ENCODE measurements around the gene CD6. TPM values are rescaled to one million over a fixed set of nuclear protein-coding genes. Genes with fewer than 3 reads are reported as not detected.
A peak's percentile ranks its signal among the peaks of the same experiment; 100 is the strongest.

Gene CD6
- total and polyA plus RNA-seq, 7 donors = under 0.01 to 14.1 (median 0.98) TPM; not detected in 1

DNA sequence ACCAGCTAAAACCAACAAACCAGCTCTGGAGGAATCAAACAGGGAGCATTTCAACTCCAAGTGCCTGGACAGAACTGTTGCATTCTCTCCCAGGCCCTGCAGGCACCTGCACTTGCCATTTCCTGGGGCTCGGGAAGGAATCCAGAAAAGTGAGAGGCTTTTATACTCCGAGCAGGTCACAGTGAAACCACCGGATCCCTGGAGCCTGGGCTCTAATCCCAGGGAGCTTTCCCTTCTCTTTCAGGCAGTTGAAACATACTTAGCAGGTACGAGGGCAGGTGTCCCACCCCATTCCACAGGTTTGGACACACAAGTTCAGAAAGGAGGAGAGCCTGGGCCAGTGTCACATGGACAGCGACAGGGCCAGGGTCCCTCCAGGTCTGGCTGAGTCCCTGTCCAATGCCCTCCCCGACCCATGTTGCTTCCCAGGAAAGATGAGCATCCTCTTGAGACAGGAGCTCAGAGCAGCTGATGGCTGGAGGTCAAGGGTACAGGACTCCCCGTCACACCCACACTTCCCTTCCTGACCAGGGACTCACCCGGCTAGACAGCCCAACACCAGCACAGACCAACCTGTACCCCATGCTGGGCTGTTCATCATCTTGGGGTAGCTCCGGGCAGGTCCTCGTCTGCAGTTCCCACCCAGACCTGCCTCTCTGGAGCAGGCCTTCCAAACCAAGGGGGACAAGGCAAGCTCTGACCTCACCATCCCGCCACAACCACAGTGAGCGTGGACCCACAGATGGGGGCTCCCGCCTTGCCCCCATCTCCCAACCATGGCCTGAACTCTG is 80.9 kb downstream of the CD6 start:
- no peaks in the 10 kb centered on the region for H3K27me3 ChIP-seq
- intact Hi-C loops (cut with DNase I) = no loop called here
- no peaks in the 10 kb centered on the region for H3K36me3 ChIP-seq
- no peaks in the 10 kb centered on the region for H3K9me3 ChIP-seq
- H3K27ac ChIP-seq = no peak overlapping the region
- TF ChIP-seq, protein P1, sequence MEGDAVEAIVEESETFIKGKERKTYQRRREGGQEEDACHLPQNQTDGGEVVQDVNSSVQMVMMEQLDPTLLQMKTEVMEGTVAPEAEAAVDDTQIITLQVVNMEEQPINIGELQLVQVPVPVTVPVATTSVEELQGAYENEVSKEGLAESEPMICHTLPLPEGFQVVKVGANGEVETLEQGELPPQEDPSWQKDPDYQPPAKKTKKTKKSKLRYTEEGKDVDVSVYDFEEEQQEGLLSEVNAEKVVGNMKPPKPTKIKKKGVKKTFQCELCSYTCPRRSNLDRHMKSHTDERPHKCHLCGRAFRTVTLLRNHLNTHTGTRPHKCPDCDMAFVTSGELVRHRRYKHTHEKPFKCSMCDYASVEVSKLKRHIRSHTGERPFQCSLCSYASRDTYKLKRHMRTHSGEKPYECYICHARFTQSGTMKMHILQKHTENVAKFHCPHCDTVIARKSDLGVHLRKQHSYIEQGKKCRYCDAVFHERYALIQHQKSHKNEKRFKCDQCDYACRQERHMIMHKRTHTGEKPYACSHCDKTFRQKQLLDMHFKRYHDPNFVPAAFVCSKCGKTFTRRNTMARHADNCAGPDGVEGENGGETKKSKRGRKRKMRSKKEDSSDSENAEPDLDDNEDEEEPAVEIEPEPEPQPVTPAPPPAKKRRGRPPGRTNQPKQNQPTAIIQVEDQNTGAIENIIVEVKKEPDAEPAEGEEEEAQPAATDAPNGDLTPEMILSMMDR (IDR thresholded peaks at IDR 0.05) = no peak
- TF ChIP-seq POLR2A (IDR thresholded peaks at IDR 0.05) (no peak), POLR2AphosphoS5 (IDR thresholded peaks at IDR 0.05) (no peak), EP300 (IDR thresholded peaks at IDR 0.05) (no peak)
- H3K4me3 ChIP-seq = no peak overlapping the region
- DNase-seq = no peak
- no peaks in the 10 kb centered on the region for H3K4me1 ChIP-seq
- WGBS, 2 donors = 92 to 93% methylated on average over 13 of the region's 13 CpGs

DNA sequence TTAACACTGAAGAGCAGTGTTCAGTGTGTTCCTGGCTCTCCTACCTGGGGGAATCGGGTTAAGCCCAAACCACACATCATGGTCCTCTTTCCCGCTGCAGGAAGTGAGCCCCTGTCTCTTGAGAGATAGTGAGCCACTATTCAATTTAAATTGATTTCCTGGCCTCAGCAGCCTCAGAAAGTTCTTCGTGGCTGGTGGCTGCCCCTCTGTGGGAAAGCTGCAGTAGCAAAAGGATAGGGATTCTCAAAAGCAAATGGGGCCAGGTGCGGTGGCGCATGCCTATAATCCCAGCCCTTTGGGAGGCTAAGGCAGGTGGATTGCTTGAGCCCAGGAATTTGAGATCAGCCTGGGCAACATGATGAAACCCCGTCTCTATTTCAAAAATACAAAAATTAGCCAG is 81.7 kb downstream of the CD6 start:
- TF ChIP-seq, protein P1 (IDR thresholded peaks at IDR 0.05) = no peak
- TF ChIP-seq EP300 (IDR thresholded peaks at IDR 0.05) = no peak
- no peak for TF ChIP-seq POLR2A (IDR thresholded peaks at IDR 0.05)
- TF ChIP-seq POLR2AphosphoS5 (IDR thresholded peaks at IDR 0.05) = no peak
- Histone ChIP-seq H3K27ac (no peak overlapping the region), H3K4me3 (no peak overlapping the region), H3K27me3 (no peaks in the 10 kb centered on the region), H3K4me1 (no peaks in the 10 kb centered on the region), H3K36me3 (no peaks in the 10 kb centered on the region), H3K9me3 (no peaks in the 10 kb centered on the region)
- intact Hi-C loops (cut with DNase I) = no loop called here
- 70 to 88% methylated on average over 6 of the region's 6 CpGs for whole genome bisulfite sequencing, 2 donors
- DNase-seq = no peak

DNA sequence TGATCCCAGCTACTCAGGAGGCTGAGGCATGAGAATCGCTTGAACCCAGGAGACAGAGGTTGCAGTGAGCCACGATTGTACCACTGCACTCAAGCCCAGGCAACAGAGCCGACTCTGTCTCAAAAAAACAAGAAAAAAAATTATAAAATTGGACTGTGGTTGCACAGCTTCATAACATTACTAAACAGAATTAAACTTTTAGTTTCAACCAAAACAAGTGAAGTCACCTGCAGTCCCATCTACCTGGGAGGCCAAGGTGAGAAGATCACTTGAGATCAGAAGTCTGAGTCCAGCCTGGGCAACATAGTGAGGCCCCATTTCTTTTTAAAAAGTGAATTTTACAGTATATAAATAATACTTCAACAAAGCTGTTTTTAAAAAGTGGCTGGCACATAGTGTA is 83.0 kb downstream of the CD6 start:
- intact Hi-C loops (cut with DNase I) = no loop called here
- Histone ChIP-seq H3K27ac (no peak overlapping the region), H3K27me3 (no peaks in the 10 kb centered on the region), H3K36me3 (no peaks in the 10 kb centered on the region), H3K4me3 (no peak overlapping the region), H3K9me3 (no peaks in the 10 kb centered on the region), H3K4me1 (no peaks in the 10 kb centered on the region)
- TF ChIP-seq POLR2AphosphoS5 (IDR thresholded peaks at IDR 0.05) (no peak), POLR2A (IDR thresholded peaks at IDR 0.05) (no peak), EP300 (IDR thresholded peaks at IDR 0.05) (no peak)
- TF ChIP-seq, protein P1 (IDR thresholded peaks at IDR 0.05) = no peak
- no peak for DNase-seq
- WGBS, 2 donors = 86 to 90% methylated on average over 3 of the region's 3 CpGs

DNA sequence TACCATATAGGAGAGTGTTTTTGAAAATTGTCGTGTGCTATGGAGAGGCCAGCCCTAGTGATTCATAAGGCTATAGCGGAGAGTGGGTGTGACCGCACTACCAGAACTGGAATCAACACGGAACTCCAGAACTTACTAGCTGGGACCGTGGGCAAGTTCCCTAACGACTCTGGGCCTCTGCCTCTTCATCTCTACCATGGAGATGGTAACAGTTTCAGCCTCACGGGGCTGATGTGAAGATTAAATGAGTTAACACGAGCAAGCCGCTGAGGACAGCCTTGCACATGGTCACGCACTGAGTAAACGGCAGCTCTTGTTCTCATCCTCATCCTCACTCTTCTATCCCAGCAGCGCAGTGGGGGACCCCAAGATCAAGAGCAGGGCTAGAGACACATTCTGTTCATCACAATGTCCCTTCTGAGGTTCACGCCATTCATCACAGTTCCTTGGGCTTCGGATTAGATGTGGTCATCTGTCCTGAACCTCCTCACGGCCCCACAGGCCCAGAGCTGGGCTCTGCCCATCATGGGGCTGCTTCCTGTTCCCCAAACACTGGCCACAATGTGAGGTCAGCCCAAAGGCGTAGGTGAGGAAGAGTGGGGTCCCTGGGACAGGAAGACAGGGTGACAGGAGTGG is 83.6 kb downstream of the CD6 start:
- H3K27ac ChIP-seq = no peak overlapping the region
- H3K9me3 ChIP-seq = no peaks in the 10 kb centered on the region
- no peak overlapping the region for H3K4me3 ChIP-seq
- 86 to 89% methylated on average over 16 of the region's 16 CpGs for WGBS, 2 donors
- no peaks in the 10 kb centered on the region for H3K4me1 ChIP-seq
- H3K36me3 ChIP-seq = no peaks in the 10 kb centered on the region
- no peak for TF ChIP-seq EP300 (IDR thresholded peaks at IDR 0.05)
- TF ChIP-seq, protein P1 (IDR thresholded peaks at IDR 0.05) = no peak
- no peak for TF ChIP-seq POLR2AphosphoS5 (IDR thresholded peaks at IDR 0.05)
- TF ChIP-seq POLR2A (IDR thresholded peaks at IDR 0.05) = no peak
- peak; percentile 57 for DNase-seq
- intact Hi-C loops (cut with DNase I) = no loop called here
- H3K27me3 ChIP-seq = no peaks in the 10 kb centered on the region
